Ectodermal cell (in vitro differentiated cells): ENCODE data around the gene LINC01488.

Source experiments
- H3K27ac ChIP-seq: 2 replicates; pipeline ENCODE4 v1.7.0; 2013; ENCODE audit warnings: mild to moderate bottlenecking, low read depth, low read length; ENCODE audit not compliant: insufficient read depth, poor library complexity, severe bottlenecking
- H3K27me3 ChIP-seq: 2 replicates; pipeline ENCODE4 v1.7.0; 2013; ENCODE audit warnings: mild to moderate bottlenecking, low read length; ENCODE audit not compliant: insufficient read depth, control insufficient read depth, poor library complexity, severe bottlenecking
- H3K36me3 ChIP-seq: one replicate; pipeline ENCODE4 v1.7.0; 2013; ENCODE audit warnings: low read length; ENCODE audit not compliant: control insufficient read depth, insufficient read depth
- H3K4me1 ChIP-seq: one replicate; pipeline ENCODE4 v1.7.0; 2013; ENCODE audit warnings: low read length; ENCODE audit not compliant: control insufficient read depth, insufficient read depth
- H3K4me3 ChIP-seq: 2 replicates; pipeline ENCODE4 v1.7.0; 2013; ENCODE audit warnings: low read depth, low read length, control low read depth; ENCODE audit not compliant: insufficient read depth
- H3K9me3 ChIP-seq: 2 replicates; pipeline ENCODE4 v1.7.0; 2013; ENCODE audit warnings: mild to moderate bottlenecking, low read length, moderate library complexity; ENCODE audit not compliant: control insufficient read depth
- WGBS, 2 experiments: methylation state at CpG; one replicate each; pipeline ENCODE4 v1.1.7; 2013; ENCODE audit warnings: missing lambda C conversion rate in 2 of 2; 5-methylcytosine and 5-hydroxymethylcytosine counted together

The LINC01488 gene

GRCh38 chr11:69445131-69445470, 36.4 kb upstream of the LINC01488 start:
- Histone ChIP-seq H3K4me3 (no peak overlapping the region), H3K27ac (no peak overlapping the region), H3K27me3 (peaks cover 16% of the 10 kb centered on the region), H3K9me3 (no peaks in the 10 kb centered on the region), H3K4me1 (peaks cover 32% of the 10 kb centered on the region), H3K36me3 (no peaks in the 10 kb centered on the region)
- 92 to 94% methylated on average over 11 of the region's 11 CpGs for WGBS, 2 experiments

DNA sequence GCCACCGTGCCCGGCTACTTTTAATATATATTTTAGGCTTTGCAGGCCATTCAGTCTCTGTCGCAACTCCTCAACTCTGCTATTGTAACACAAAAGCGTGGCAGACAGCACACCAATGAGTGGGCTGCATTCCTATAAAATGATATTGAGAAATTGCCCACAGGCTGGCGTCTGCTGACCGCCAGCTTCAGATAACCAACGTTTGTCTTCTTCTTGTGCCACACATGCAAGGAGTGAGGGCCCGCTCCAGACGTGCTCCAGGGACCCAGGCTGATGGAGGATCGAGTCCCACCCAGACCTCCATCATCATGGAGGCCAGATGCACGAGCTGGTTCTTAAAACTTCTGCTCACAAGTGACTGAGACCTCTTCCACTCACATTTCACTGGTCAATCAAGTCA, 35.4 kb upstream of the LINC01488 start:
- Histone ChIP-seq H3K4me3 (no peak overlapping the region), H3K36me3 (no peaks in the 10 kb centered on the region), H3K4me1 (peaks cover 32% of the 10 kb centered on the region), H3K27ac (no peak overlapping the region), H3K27me3 (peaks cover 12% of the 10 kb centered on the region), H3K9me3 (no peaks in the 10 kb centered on the region)
- WGBS, 2 experiments = 94 to 97% methylated on average over 11 of the region's 11 CpGs

DNA sequence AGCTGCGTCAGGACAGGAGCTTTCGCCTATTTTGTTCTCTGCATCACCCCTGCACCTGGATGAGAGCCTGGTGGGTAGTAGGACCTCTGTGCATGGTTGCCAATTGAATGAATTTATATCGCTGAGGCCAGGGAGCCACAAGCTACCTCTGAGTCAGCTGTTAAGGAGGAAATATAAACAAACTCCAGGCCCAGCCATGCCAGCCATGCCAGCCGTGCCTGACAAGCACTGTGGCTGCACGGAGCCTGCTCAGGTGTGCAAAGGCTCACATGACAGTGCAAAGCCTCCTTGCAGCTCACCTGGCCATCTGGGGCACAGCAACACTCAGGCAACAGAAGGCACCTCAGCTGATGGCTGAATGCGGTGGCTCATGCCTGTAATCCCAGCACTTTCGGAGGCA, 33.7 kb upstream of the LINC01488 start:
- 93 to 94% methylated on average over 7 of the region's 7 CpGs for WGBS, 2 experiments
- no peak overlapping the region for H3K4me3 ChIP-seq
- H3K4me1 ChIP-seq = peaks cover 25% of the 10 kb centered on the region

GRCh38 chr11:69448471-69449284, 32.8 kb upstream of the LINC01488 start:
- Histone ChIP-seq H3K4me1 (peaks cover 22% of the 10 kb centered on the region), H3K4me3 (no peak overlapping the region), H3K27me3 (peaks cover 5% of the 10 kb centered on the region), H3K9me3 (no peaks in the 10 kb centered on the region), H3K36me3 (no peaks in the 10 kb centered on the region), H3K27ac (no peak overlapping the region)
- WGBS, 2 experiments = 78 to 81% methylated on average over 15 of the region's 15 CpGs

More for the DNA sequence above, 33.7 kb upstream of the LINC01488 start:
- no peak overlapping the region for H3K27ac ChIP-seq
- H3K27me3 ChIP-seq = peaks cover 5% of the 10 kb centered on the region
- no peaks in the 10 kb centered on the region for H3K36me3 ChIP-seq
- no peaks in the 10 kb centered on the region for H3K9me3 ChIP-seq

DNA sequence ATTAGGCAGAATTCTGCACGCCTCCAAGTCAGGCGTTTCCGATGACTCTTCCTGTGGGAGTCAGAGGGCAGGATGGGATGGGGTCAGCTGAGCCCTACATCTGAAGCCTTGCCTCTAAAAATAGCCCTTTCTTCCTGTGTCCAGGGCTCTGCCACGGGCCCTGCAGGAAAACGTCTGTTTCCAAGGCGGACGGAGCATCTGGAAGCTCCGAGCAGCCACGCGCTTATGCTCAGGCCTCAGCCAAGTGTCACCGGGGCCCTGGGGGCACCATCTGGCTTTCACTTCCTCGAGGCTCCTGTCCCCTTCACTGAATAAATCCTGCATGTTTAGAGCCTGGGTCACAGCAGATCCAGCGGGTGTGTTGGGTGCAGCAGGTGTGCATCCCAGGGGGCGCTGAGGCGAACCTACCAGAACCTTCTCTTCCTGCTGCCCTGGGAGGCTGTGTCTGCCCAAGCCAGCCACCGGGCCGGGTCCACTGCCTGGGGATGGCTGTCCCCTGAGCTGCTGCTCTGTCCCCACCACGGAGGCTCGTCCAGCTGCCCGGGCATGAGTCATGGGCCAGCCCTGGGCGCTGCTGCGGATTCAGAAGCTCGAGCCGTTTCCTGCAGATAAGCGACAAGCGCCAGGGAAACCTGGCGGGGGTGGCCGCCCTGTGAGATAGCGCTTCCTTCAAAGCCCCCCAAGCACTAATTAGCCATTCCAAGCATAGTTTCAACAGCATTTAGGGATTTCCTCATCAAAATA, 32.0 kb upstream of the LINC01488 start:
- no peak overlapping the region for H3K27ac ChIP-seq
- H3K9me3 ChIP-seq = no peaks in the 10 kb centered on the region
- peaks cover 16% of the 10 kb centered on the region for H3K4me1 ChIP-seq
- H3K27me3 ChIP-seq = no peaks in the 10 kb centered on the region
- H3K4me3 ChIP-seq = no peak overlapping the region
- WGBS, 2 experiments = 89 to 90% methylated on average over 29 of the region's 29 CpGs
- no peaks in the 10 kb centered on the region for H3K36me3 ChIP-seq

DNA sequence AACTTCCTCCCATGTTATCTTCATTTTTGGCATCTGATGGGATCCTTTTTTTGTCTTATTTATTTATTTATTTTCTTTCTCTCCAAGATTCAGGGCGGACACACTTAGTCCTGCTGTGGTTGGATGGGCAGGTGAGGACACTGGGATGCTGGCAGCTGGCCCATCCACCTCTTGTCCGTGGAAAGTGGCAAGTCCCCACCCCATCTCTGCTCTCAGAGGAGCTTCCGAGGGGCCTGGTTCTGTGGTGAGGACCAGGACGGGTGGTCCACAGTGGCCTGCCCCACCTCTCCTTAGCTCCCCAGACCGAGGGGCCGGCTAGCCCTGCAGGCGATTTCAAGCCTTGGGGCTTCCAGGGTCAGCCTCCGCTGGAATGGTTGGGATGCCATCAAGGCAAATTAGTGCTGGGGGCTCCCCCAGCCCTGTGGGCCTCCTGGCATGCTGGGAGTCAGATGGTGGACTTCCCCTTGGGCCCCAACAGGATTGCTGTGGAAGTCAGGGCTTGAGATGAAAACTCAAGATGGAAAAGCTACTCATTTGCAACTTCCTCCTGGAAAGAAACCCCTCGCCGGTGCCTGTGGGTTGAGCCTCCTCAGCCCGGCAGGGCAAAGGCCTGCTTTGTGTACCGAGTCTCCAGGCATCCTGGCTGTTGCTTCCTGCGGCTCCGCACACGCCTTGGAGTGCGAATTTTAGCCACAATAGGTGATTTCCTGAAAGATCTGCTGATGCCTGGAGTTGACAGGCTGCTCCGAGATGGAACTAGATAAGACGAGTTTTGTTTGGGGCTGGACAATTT, 31.2 kb upstream of the LINC01488 start:
- H3K27me3 ChIP-seq = no peaks in the 10 kb centered on the region
- H3K9me3 ChIP-seq = no peaks in the 10 kb centered on the region
- peaks cover 12% of the 10 kb centered on the region for H3K4me1 ChIP-seq
- H3K36me3 ChIP-seq = no peaks in the 10 kb centered on the region
- WGBS, 2 experiments = 90 to 91% methylated on average over 18 of the region's 18 CpGs
- H3K27ac ChIP-seq = no peak overlapping the region
- H3K4me3 ChIP-seq = no peak overlapping the region

DNA sequence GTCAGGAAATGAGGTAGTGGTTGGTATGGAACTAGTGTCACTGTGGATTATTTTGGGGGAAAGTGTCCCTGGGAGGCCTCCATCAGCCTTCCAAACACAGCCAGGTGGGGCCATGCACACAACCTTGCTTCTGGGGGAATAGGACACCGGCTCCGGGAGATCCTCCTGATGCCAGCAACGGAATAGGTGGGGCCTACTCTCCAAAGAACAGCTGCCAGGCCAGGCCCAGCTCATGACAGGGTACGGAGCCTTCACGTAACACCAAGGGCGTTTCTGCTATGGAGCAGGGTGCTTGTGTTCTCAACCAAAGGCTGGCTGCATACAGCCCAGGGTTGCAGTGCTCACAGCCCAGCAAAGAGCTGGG, 30.6 kb upstream of the LINC01488 start:
- no peak overlapping the region for H3K27ac ChIP-seq
- 95 to 96% methylated on average over 6 of the region's 6 CpGs for WGBS, 2 experiments

GRCh38 chr11:69451289-69451688, 30.2 kb upstream of the LINC01488 start:
- peaks cover 12% of the 10 kb centered on the region for H3K4me1 ChIP-seq
- H3K4me3 ChIP-seq = no peak overlapping the region
- no peaks in the 10 kb centered on the region for H3K27me3 ChIP-seq
- no peaks in the 10 kb centered on the region for H3K9me3 ChIP-seq
- H3K27ac ChIP-seq = no peak overlapping the region
- H3K36me3 ChIP-seq = no peaks in the 10 kb centered on the region

More for the DNA sequence above, 30.6 kb upstream of the LINC01488 start:
- H3K27me3 ChIP-seq = no peaks in the 10 kb centered on the region
- no peaks in the 10 kb centered on the region for H3K36me3 ChIP-seq
- peaks cover 12% of the 10 kb centered on the region for H3K4me1 ChIP-seq
- no peak overlapping the region for H3K4me3 ChIP-seq
- no peaks in the 10 kb centered on the region for H3K9me3 ChIP-seq

DNA sequence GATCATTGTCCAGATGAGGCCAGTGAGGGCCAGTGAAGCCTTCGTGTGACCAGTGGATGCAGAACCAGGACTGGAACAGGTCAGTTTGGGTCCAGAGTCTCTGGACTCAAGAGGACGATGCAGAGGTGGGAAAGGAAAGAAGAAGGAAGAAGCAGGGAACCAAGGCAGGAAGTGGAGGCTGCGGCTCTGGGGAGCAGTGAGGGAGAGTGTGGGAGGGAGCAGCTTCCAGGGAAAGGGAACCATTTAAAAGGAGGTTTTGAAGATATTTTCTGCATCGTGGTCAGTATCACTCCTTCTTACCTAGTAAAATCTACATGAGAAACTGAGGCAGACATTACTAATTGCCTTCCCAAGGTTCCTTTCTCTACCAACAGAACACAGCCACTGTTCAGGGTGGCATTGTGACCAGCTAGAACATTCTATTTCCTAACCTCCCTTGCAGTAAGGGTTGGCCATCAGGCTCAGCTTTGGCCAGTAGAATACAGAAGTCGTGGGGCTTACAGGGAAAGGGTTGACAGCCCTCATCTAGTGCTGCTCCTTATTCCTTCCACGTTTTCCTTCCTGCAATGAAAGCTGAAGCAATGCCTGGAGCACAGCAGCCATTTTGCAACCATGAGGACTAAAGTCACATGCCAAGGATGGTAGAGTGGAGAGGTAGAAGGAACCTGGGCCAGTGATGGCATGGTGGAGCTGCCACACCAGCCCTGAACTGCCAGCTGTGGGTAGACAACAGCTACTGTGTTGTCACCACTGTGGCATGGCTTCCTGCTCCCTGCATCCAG, 29.1 kb upstream of the LINC01488 start:
- H3K36me3 ChIP-seq = no peaks in the 10 kb centered on the region
- WGBS, 2 experiments = 88 to 94% methylated on average over 6 of the region's 6 CpGs
- no peaks in the 10 kb centered on the region for H3K27me3 ChIP-seq
- H3K4me3 ChIP-seq = no peak overlapping the region
- no peaks in the 10 kb centered on the region for H3K9me3 ChIP-seq
- peaks cover 12% of the 10 kb centered on the region for H3K4me1 ChIP-seq
- H3K27ac ChIP-seq = no peak overlapping the region
